Osteocyte (in vitro differentiated cells): Measurements from ENCODE around the gene DMBX1. TPM values are rescaled to one million over a fixed set of nuclear protein-coding genes. Genes with fewer than 3 reads are reported as not detected.

ENCODE experiments used
- DNase-seq: peaks from one replicate; pipeline ENCODE4 v3.0.0; 2021; ENCODE audit warnings: mixed read lengths; ENCODE audit not compliant: unreplicated experiment; ENCODE audit errors: extremely low spot score
- H3K27ac Mint-ChIP-seq: one replicate; pipeline ENCODE4 v1.8.0; 2021; ENCODE audit warnings: mild to moderate bottlenecking, mixed read lengths; ENCODE audit not compliant: unreplicated experiment
- H3K27me3 Mint-ChIP-seq: one replicate; pipeline ENCODE4 v1.8.0; 2021; ENCODE audit warnings: mixed read lengths; ENCODE audit not compliant: unreplicated experiment
- H3K36me3 Mint-ChIP-seq: one replicate; pipeline ENCODE4 v1.8.0; 2021; ENCODE audit warnings: mixed read lengths; ENCODE audit not compliant: unreplicated experiment
- H3K4me1 Mint-ChIP-seq: one replicate; pipeline ENCODE4 v1.8.0; 2021; ENCODE audit warnings: mixed read lengths; ENCODE audit not compliant: unreplicated experiment
- H3K4me3 Mint-ChIP-seq: one replicate; pipeline ENCODE4 v1.8.0; 2021; ENCODE audit warnings: mild to moderate bottlenecking, moderate library complexity, mixed read lengths; ENCODE audit not compliant: unreplicated experiment
- H3K9me3 Mint-ChIP-seq: one replicate; pipeline ENCODE4 v1.8.0; 2021; ENCODE audit warnings: mixed read lengths; ENCODE audit not compliant: unreplicated experiment
- CTCF ChIP-seq: fragments of 200-600 bp; sonication (generic); IDR thresholded peaks from 2 replicates; pipeline ENCODE4 v1.5.0; 2021; ENCODE audit warnings: antibody characterized with exemption, mild to moderate bottlenecking, moderate library complexity
- total RNA-seq: library from RNA; stranded (reverse); gene quantifications from 2 replicates; pipeline ENCODE4 v1.2.1, GENCODE V29; 2021

Gene DMBX1
- total RNA-seq, 1 donor from 2014 or later: not detected

- Mint-ChIP-seq H3K4me1 (peaks cover 14% of the 10 kb centered on the region), H3K27me3 (peaks cover 92% of the 10 kb centered on the region), H3K9me3 (no peaks in the 10 kb centered on the region), H3K4me3 (no peak overlapping the region), H3K36me3 (no peaks in the 10 kb centered on the region), H3K27ac (no peak overlapping the region)
- TF ChIP-seq CTCF: no peak
- DNase-seq: no peak
Measured at GRCh38 chr1:46491443-46492268, 2.0 kb downstream of the DMBX1 start.

- H3K36me3 Mint-ChIP-seq: no peaks in the 10 kb centered on the region
- H3K27ac Mint-ChIP-seq: no peak overlapping the region
- DNase-seq: no peak
- no peak overlapping the region for H3K4me3 Mint-ChIP-seq
- peaks cover 14% of the 10 kb centered on the region for H3K4me1 Mint-ChIP-seq
- H3K27me3 Mint-ChIP-seq: peaks cover 92% of the 10 kb centered on the region
- no peaks in the 10 kb centered on the region for H3K9me3 Mint-ChIP-seq
- no peak for TF ChIP-seq CTCF
Measured at GRCh38 chr1:46492269-46492853, 2.7 kb downstream of the DMBX1 start.

GRCh38 chr1:46492871-46493270 is 3.2 kb downstream of the DMBX1 start:
- H3K27me3 Mint-ChIP-seq: peaks cover 89% of the 10 kb centered on the region
- H3K4me1 Mint-ChIP-seq: peaks cover 14% of the 10 kb centered on the region
- no peak for TF ChIP-seq CTCF
- H3K9me3 Mint-ChIP-seq: no peaks in the 10 kb centered on the region
- DNase-seq: no peak
- H3K36me3 Mint-ChIP-seq: no peaks in the 10 kb centered on the region
- no peak overlapping the region for H3K4me3 Mint-ChIP-seq
- H3K27ac Mint-ChIP-seq: no peak overlapping the region

- DNase-seq: no peak
Measured at GRCh38 chr1:46493316-46494032, 3.8 kb downstream of the DMBX1 start.

More at GRCh38 chr1:46493316-46494032, 3.8 kb downstream of the DMBX1 start:
- Mint-ChIP-seq H3K27me3 (peaks cover 85% of the 10 kb centered on the region), H3K9me3 (no peaks in the 10 kb centered on the region), H3K27ac (no peak overlapping the region), H3K36me3 (no peaks in the 10 kb centered on the region), H3K4me3 (no peak overlapping the region), H3K4me1 (peaks cover 14% of the 10 kb centered on the region)
- TF ChIP-seq CTCF: no peak
